Measurements from ENCODE around the gene AQP11. TPM values are rescaled to one million over a fixed set of nuclear protein-coding genes. Genes with fewer than 3 reads are reported as not detected.

Gene AQP11
- total RNA-seq (2014; rRNA removed) (2.2 and 3.1 TPM in 2 replicates), Bru-seq, nascent RNA (percentile 43 among the genes with signal in this experiment), BruChase-seq, experiment 1, labeled RNA remaining after a 6-hour chase (percentile 41 among the genes with signal in this experiment), BruChase-seq, experiment 2, labeled RNA remaining after a 2-hour chase (percentile 42 among the genes with signal in this experiment)
- long read RNA-seq, transcript AQP11-201 (3 exons, 2,152 nt): major isoform, 16 of 28 reads
- long read RNA-seq, partial matches to known transcripts: 0 of 28 reads
- long read RNA-seq, other reads (novel, unspliced or antisense): 12 of 28 reads

- Histone ChIP-seq H3K9ac (ENCODE audit: low read length) (peak within 1 kb of the TSS; percentile 70), H3K27me3 (ENCODE audit: low read length) (no peaks in the 10 kb centered on the region), H4K20me1 (ENCODE audit: low read length) (no peaks in the 10 kb centered on the region), H3K4me3 (ENCODE audit: low read length) (peak within 1 kb of the TSS; percentile 82), H3K36me3 (ENCODE audit: low read depth, low read length) (no peaks in the 10 kb centered on the region), H2AFZ (ENCODE audit: low read length) (peak within 1 kb of the TSS; percentile 99), H3F3A (ENCODE audit: low read length, unreplicated experiment) (no peaks in the 10 kb centered on the region), H3K4me2 (ENCODE audit: low read length) (peak within 1 kb of the TSS; percentile 98), H3K9me2 (replicated peaks; ENCODE audit: low read length) (no peaks in the 10 kb centered on the region), H3K9me3 (ENCODE audit: low read length) (no peaks in the 10 kb centered on the region), H3K79me2 (ENCODE audit: low read length) (no peaks in the 10 kb centered on the region), H3K4me1 (ENCODE audit: insufficient read depth, low read length) (peaks cover 19% of the 10 kb centered on the region), H3K27ac (ENCODE audit: low read length) (peak within 1 kb of the TSS; percentile 24; the same call in 1 of the 2 replicates)
- peak; percentile 94 for DNase-seq
- peak; percentile 88 for ATAC-seq
- TF ChIP-seq CTCF (conservative IDR thresholded peaks at IDR 0.05; ENCODE audit: low read depth, low read length): no peak
- TF ChIP-seq EZH2phosphoT487 (IDR thresholded peaks at IDR 0.05; ENCODE audit: borderline replicate concordance, low read length): no peak
- TF ChIP-seq EZH2 (IDR thresholded peaks at IDR 0.05; ENCODE audit: low read length, unreplicated experiment): no peak
- intact Hi-C loops (cut with micrococcal nuclease): no loop called here
- CTCF ChIA-PET: interaction anchor here (0.6 to 1.1 kb wide), 3 partner anchors 12 to 463 kb away, joined by 3 to 5 read pairs (median 3); no protein-coding TSS in a partner anchor
- BruUV-seq (replicated peaks): no TSS peak
- POLR2A ChIA-PET (ENCODE audit: unreplicated experiment): interaction anchor here (0.7 kb wide), 1 partner anchor 366 kb away, joined by 4 read pairs; no protein-coding TSS in a partner anchor
These were observed at the start of gene AQP11 for GRCh38 chr11:77589521-77590193. TSS of gene AQP11 (plus strand) at chr11:77589953. CDS start at chr11:77589993, 40 bp downstream.

GRCh38 chr11:77542296-77542695, 47.5 kb upstream of the AQP11 start:
- no TSS peak for BruUV-seq (replicated peaks)
- H3K4me1 ChIP-seq (ENCODE audit: insufficient read depth, low read length): no peaks in the 10 kb centered on the region
- no peak overlapping the region for H2AFZ ChIP-seq (ENCODE audit: low read length)
- DNase-seq (peak; percentile 31), ATAC-seq (peak; percentile 65)
- H3F3A ChIP-seq (ENCODE audit: low read length, unreplicated experiment): no peaks in the 10 kb centered on the region
- ChIA-PET POLR2A (ENCODE audit: unreplicated experiment) (no interaction called here), CTCF (no interaction called here)
- TF ChIP-seq CTCF (conservative IDR thresholded peaks at IDR 0.05; ENCODE audit: low read depth, low read length) (no peak), EZH2 (IDR thresholded peaks at IDR 0.05; ENCODE audit: low read length, unreplicated experiment) (no peak), EZH2phosphoT487 (IDR thresholded peaks at IDR 0.05; ENCODE audit: borderline replicate concordance, low read length) (no peak)
- H3K27me3 ChIP-seq (ENCODE audit: low read length): no peaks in the 10 kb centered on the region
- no peaks in the 10 kb centered on the region for H3K9me2 ChIP-seq (replicated peaks; ENCODE audit: low read length)
- intact Hi-C loops (cut with micrococcal nuclease): no loop called here
- no peaks in the 10 kb centered on the region for H3K9me3 ChIP-seq (ENCODE audit: low read length)
- no peaks in the 10 kb centered on the region for H3K79me2 ChIP-seq (ENCODE audit: low read length)
- H3K4me2 ChIP-seq (ENCODE audit: low read length): no peak overlapping the region
- no peak overlapping the region for H3K9ac ChIP-seq (ENCODE audit: low read length)
- H3K36me3 ChIP-seq (ENCODE audit: low read depth, low read length): no peaks in the 10 kb centered on the region
- H4K20me1 ChIP-seq (ENCODE audit: low read length): no peaks in the 10 kb centered on the region
- H3K4me3 ChIP-seq (ENCODE audit: low read length): no peak overlapping the region
- H3K27ac ChIP-seq (ENCODE audit: low read length): no peak overlapping the region
